ENCODE measurements around the gene H1-8.
"Not testable (repeated sequence)": the region's sequence is repeated elsewhere in the genome, so short reads cannot be mapped to it uniquely, and the experiment has no call there.

Gene H1-8

GRCh38 chr3:129542747-129543146 lies 228 bp upstream of the H1-8 start:
- Histone ChIP-seq H3K9me3 (ENCODE audit: insufficient read depth, low read length) (no peaks in the 10 kb centered on the region), H3K9me2 (replicated peaks; ENCODE audit: insufficient read depth, low read length) (no peaks in the 10 kb centered on the region), H3K4me3 (ENCODE audit: insufficient read depth, low read length, poor library complexity, severe bottlenecking) (no peak overlapping the region), H3F3A (ENCODE audit: insufficient read depth) (no peaks in the 10 kb centered on the region), H3K9ac (ENCODE audit: low read length) (no peak overlapping the region), H3K4me2 (ENCODE audit: low read depth, low read length, poor library complexity, severe bottlenecking) (no peak overlapping the region), H3K27ac (ENCODE audit: low read depth, low read length) (no peak overlapping the region), H3K36me3 (ENCODE audit: low read length) (no peaks in the 10 kb centered on the region), H2AFZ (ENCODE audit: low read depth, low read length, severe bottlenecking) (no peak overlapping the region), H3K27me3 (ENCODE audit: low read length) (no peaks in the 10 kb centered on the region), H4K20me1 (ENCODE audit: low read depth, low read length) (no peaks in the 10 kb centered on the region), H3K79me2 (ENCODE audit: insufficient read depth, low read length) (no peaks in the 10 kb centered on the region)
- TF ChIP-seq EZH2phosphoT487 (conservative IDR thresholded peaks at IDR 0.05; ENCODE audit: low read length) (no peak), CTCF (IDR thresholded peaks at IDR 0.05; ENCODE audit: insufficient read depth, low read length, poor library complexity, severe bottlenecking) (no peak)

GRCh38 chr3:129543999-129544398 lies 1.0 kb downstream of the H1-8 start:
- H3K9ac ChIP-seq (ENCODE audit: low read length): no peak overlapping the region
- no peaks in the 10 kb centered on the region for H3K9me3 ChIP-seq (ENCODE audit: insufficient read depth, low read length)
- no peak overlapping the region for H2AFZ ChIP-seq (ENCODE audit: low read depth, low read length, severe bottlenecking)
- no peaks in the 10 kb centered on the region for H4K20me1 ChIP-seq (ENCODE audit: low read depth, low read length)
- H3K27me3 ChIP-seq (ENCODE audit: low read length): no peaks in the 10 kb centered on the region
- no peaks in the 10 kb centered on the region for H3K9me2 ChIP-seq (replicated peaks; ENCODE audit: insufficient read depth, low read length)
- H3K36me3 ChIP-seq (ENCODE audit: low read length): no peaks in the 10 kb centered on the region
- no peaks in the 10 kb centered on the region for H3F3A ChIP-seq (ENCODE audit: insufficient read depth)
- no peak overlapping the region for H3K4me2 ChIP-seq (ENCODE audit: low read depth, low read length, poor library complexity, severe bottlenecking)
- no peak for TF ChIP-seq CTCF (IDR thresholded peaks at IDR 0.05; ENCODE audit: insufficient read depth, low read length, poor library complexity, severe bottlenecking)
- no peak for TF ChIP-seq EZH2phosphoT487 (conservative IDR thresholded peaks at IDR 0.05; ENCODE audit: low read length)
- no peak overlapping the region for H3K27ac ChIP-seq (ENCODE audit: low read depth, low read length)
- H3K4me3 ChIP-seq (ENCODE audit: insufficient read depth, low read length, poor library complexity, severe bottlenecking): no peak overlapping the region
- H3K79me2 ChIP-seq (ENCODE audit: insufficient read depth, low read length): no peaks in the 10 kb centered on the region

- H3K27ac ChIP-seq (ENCODE audit: low read depth, low read length); H3K9me3 ChIP-seq (ENCODE audit: insufficient read depth, low read length); H3K4me2 ChIP-seq (ENCODE audit: low read depth, low read length, poor library complexity, severe bottlenecking); H3K4me3 ChIP-seq (ENCODE audit: insufficient read depth, low read length, poor library complexity, severe bottlenecking); H3K79me2 ChIP-seq (ENCODE audit: insufficient read depth, low read length); H3K9me2 ChIP-seq (replicated peaks; ENCODE audit: insufficient read depth, low read length); H2AFZ ChIP-seq (ENCODE audit: low read depth, low read length, severe bottlenecking); H3F3A ChIP-seq (ENCODE audit: insufficient read depth); H3K9ac ChIP-seq (ENCODE audit: low read length); H4K20me1 ChIP-seq (ENCODE audit: low read depth, low read length); H3K36me3 ChIP-seq (ENCODE audit: low read length); H3K27me3 ChIP-seq (ENCODE audit: low read length): not testable (repeated sequence)
Measured at GRCh38 chr3:129545951-129546350, 3.0 kb downstream of the H1-8 start.

GRCh38 chr3:129547241-129547640 lies 4.3 kb downstream of the H1-8 start:
- Histone ChIP-seq H2AFZ (ENCODE audit: low read depth, low read length, severe bottlenecking) (no peak overlapping the region), H3F3A (ENCODE audit: insufficient read depth) (no peaks in the 10 kb centered on the region), H3K36me3 (ENCODE audit: low read length) (no peaks in the 10 kb centered on the region), H3K27me3 (ENCODE audit: low read length) (no peaks in the 10 kb centered on the region), H3K79me2 (ENCODE audit: insufficient read depth, low read length) (no peaks in the 10 kb centered on the region), H3K4me2 (ENCODE audit: low read depth, low read length, poor library complexity, severe bottlenecking) (no peak overlapping the region), H3K4me3 (ENCODE audit: insufficient read depth, low read length, poor library complexity, severe bottlenecking) (no peak overlapping the region), H3K9ac (ENCODE audit: low read length) (no peak overlapping the region), H3K9me2 (replicated peaks; ENCODE audit: insufficient read depth, low read length) (no peaks in the 10 kb centered on the region), H3K9me3 (ENCODE audit: insufficient read depth, low read length) (no peaks in the 10 kb centered on the region), H4K20me1 (ENCODE audit: low read depth, low read length) (no peaks in the 10 kb centered on the region), H3K27ac (ENCODE audit: low read depth, low read length) (no peak overlapping the region)
- TF ChIP-seq EZH2phosphoT487 (conservative IDR thresholded peaks at IDR 0.05; ENCODE audit: low read length): no peak
- TF ChIP-seq CTCF (IDR thresholded peaks at IDR 0.05; ENCODE audit: insufficient read depth, low read length, poor library complexity, severe bottlenecking): no peak

All from SU-DHL-6 (cell line).